ENCODE results near the gene MAP3K4.

DNA sequence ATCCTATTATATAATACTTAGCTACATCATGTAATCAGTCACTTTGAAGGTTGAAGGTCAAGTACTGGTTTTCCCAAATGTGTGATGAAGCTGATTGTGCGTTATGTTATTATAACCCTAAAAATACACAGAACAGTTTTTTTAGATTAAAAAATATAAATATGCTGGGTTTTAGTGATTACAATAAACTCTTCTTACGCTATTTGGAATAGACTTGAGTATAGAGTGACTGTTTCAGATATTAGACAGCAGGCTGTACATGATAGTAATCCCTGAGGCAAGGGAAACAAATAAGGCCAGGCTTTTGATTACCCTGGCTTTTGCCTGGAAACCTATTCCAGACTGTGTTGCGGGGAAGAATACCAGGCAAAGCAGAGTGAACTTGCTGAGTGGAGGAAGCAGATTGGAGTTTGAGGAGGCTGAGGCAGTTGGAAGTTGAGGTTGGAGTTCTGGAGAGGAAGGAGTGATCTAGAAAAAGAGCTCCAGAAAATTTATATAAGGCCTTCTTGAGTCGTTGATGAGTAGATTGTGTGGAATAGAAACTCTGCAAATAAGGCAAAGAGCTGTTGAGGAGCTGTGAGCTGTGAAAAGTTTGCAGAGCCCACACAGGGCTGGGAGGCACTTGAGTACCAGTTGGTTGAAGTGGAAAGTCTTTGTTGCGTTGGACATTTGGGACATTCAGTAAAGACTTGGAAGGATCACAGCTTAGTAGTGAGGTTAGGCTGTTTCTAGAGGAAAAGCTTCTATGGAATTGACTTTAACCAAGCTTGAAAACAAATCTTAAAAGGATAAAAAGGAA, 26.4 kb downstream of the MAP3K4 start:
- TF ChIP-seq TAF1 (IDR thresholded peaks at IDR 0.05; ENCODE audit: low read depth, low read length) (no peak), POLR2A (IDR thresholded peaks at IDR 0.05; ENCODE audit: low read depth, low read length) (no peak), SPI1 (IDR thresholded peaks at IDR 0.05; ENCODE audit: low read depth, low read length) (no peak)
